ENCODE data around the gene RNF217. TPM values are rescaled to one million over a fixed set of nuclear protein-coding genes. Genes with fewer than 3 reads are reported as not detected.

The RNF217 gene
- total and polyA plus RNA-seq, 7 donors, result 2.3 to 22.5 (median 11.5) TPM

GRCh38 chr6:125058546-125058945, 96.3 kb downstream of the RNF217 start:
- H3K4me1 ChIP-seq, result peaks cover 25% of the 10 kb centered on the region
- H3K27me3 ChIP-seq (ENCODE audit: insufficient read depth in 3 of 3, low read length in 2 of 3), result no peaks in the 10 kb centered on the region
- TF ChIP-seq CTCF (IDR thresholded peaks at IDR 0.05), result no peak
- H3K9me3 ChIP-seq, result no peaks in the 10 kb centered on the region
- WGBS, 3 donors, result 31 to 50% (median 33%) methylated on average over 1 of the region's 1 CpG
- peaks cover 0 to 11% of the 10 kb centered on the region in 2 donors for H3K36me3 ChIP-seq (ENCODE audit: insufficient read depth in 1 of 2, low read depth in 1 of 2)
- ATAC-seq (no peak), DNase-seq (no peak)
- intact Hi-C loops (cut with DNase I), result no loop called here
- no peak overlapping the region for H3K27ac ChIP-seq
- no peak overlapping the region for H3K4me3 ChIP-seq

- WGBS, 3 donors, result 70 to 97% (median 95%) methylated on average over 2 of the region's 2 CpGs
- Histone ChIP-seq H3K4me3 (no peak overlapping the region), H3K27ac (no peak overlapping the region), H3K4me1 (peaks cover 11% of the 10 kb centered on the region), H3K36me3 (ENCODE audit: insufficient read depth in 1 of 2, low read depth in 1 of 2) (peaks cover 0 to 11% of the 10 kb centered on the region in 2 donors), H3K9me3 (no peaks in the 10 kb centered on the region), H3K27me3 (ENCODE audit: insufficient read depth in 3 of 3, low read length in 2 of 3) (no peaks in the 10 kb centered on the region)
- ATAC-seq, result no peak
- intact Hi-C loops (cut with DNase I), result no loop called here
- DNase-seq, result no peak
- no peak for TF ChIP-seq CTCF (IDR thresholded peaks at IDR 0.05)
These were observed 101.1 kb downstream of the RNF217 start for GRCh38 chr6:125063307-125063706.

- Histone ChIP-seq H3K27ac (no peak overlapping the region), H3K9me3 (no peaks in the 10 kb centered on the region), H3K4me1 (no peaks in the 10 kb centered on the region), H3K4me3 (no peak overlapping the region), H3K27me3 (ENCODE audit: insufficient read depth in 3 of 3, low read length in 2 of 3) (no peaks in the 10 kb centered on the region), H3K36me3 (ENCODE audit: insufficient read depth in 1 of 2, low read depth in 1 of 2) (no peaks in the 10 kb centered on the region)
- no peak for DNase-seq
- intact Hi-C loops (cut with DNase I), result no loop called here
- no peak for ATAC-seq
- 90 to 98% (median 92%) methylated on average over 6 of the region's 6 CpGs for WGBS, 3 donors
- no peak for TF ChIP-seq CTCF (IDR thresholded peaks at IDR 0.05)
These were observed 103.9 kb downstream of the RNF217 start for GRCh38 chr6:125066140-125066539.

GRCh38 chr6:125066964-125067363, 104.7 kb downstream of the RNF217 start:
- H3K9me3 ChIP-seq, result no peaks in the 10 kb centered on the region
- 92 to 99% (median 96%) methylated on average over 3 of the region's 3 CpGs for WGBS, 3 donors
- H3K4me3 ChIP-seq, result no peak overlapping the region
- DNase-seq (no peak), ATAC-seq (no peak)
- no peak overlapping the region for H3K27ac ChIP-seq
- TF ChIP-seq CTCF (IDR thresholded peaks at IDR 0.05), result no peak
- no peaks in the 10 kb centered on the region for H3K36me3 ChIP-seq (ENCODE audit: insufficient read depth in 1 of 2, low read depth in 1 of 2)
- no peaks in the 10 kb centered on the region for H3K27me3 ChIP-seq (ENCODE audit: insufficient read depth in 3 of 3, low read length in 2 of 3)
- intact Hi-C loops (cut with DNase I), result no loop called here
- no peaks in the 10 kb centered on the region for H3K4me1 ChIP-seq

- H3K4me3 ChIP-seq, result no peak overlapping the region
- H3K4me1 ChIP-seq, result no peaks in the 10 kb centered on the region
- ATAC-seq (no peak), DNase-seq (no peak)
- no peaks in the 10 kb centered on the region for H3K36me3 ChIP-seq (ENCODE audit: insufficient read depth in 1 of 2, low read depth in 1 of 2)
- 92 to 96% (median 95%) methylated on average over 1 of the region's 1 CpG for WGBS, 3 donors
- no peaks in the 10 kb centered on the region for H3K9me3 ChIP-seq
- no peak overlapping the region for H3K27ac ChIP-seq
- H3K27me3 ChIP-seq (ENCODE audit: insufficient read depth in 3 of 3, low read length in 2 of 3), result no peaks in the 10 kb centered on the region
- TF ChIP-seq CTCF (IDR thresholded peaks at IDR 0.05), result no peak
- intact Hi-C loops (cut with DNase I), result no loop called here
These were observed 105.3 kb downstream of the RNF217 start for GRCh38 chr6:125067552-125067951.
